Natural killer cell (primary cell): Measurements from ENCODE around the gene LRIT3. TPM values are rescaled to one million over a fixed set of nuclear protein-coding genes. Genes with fewer than 3 reads are reported as not detected.

Experiments used
- ATAC-seq, 3 donors: fragments of 150-1000 bp in 2 of 3; fragments of 200-7000 bp in 1 of 3; cut with Tn5 transposase; 1 replicate in 1 of 3; 2 replicates in 2 of 3; pipeline ENCODE4 v1.10.0; 2021; ENCODE audit warnings: mild to moderate bottlenecking in 2 of 3, moderate library complexity in 2 of 3
- DNase-seq, 2 donors: peaks; one replicate each; pipeline versions ENCODE4 v3.0.0 to v3.0.0-alpha.2; 2013 to 2021; ENCODE audit warnings: mixed read lengths in 1 of 2
- H3K27ac ChIP-seq: one replicate; pipeline ENCODE4 v1.5.1; 2013; ENCODE audit warnings: mild to moderate bottlenecking, low read length
- H3K27me3 ChIP-seq: one replicate; pipeline ENCODE4 v1.6.1; 2013; ENCODE audit warnings: low read length; ENCODE audit not compliant: control insufficient read depth, insufficient read depth
- H3K36me3 ChIP-seq: one replicate; pipeline ENCODE4 v1.6.1; 2013; ENCODE audit warnings: low read length; ENCODE audit not compliant: control insufficient read depth, insufficient read depth
- H3K4me1 ChIP-seq: one replicate; pipeline ENCODE4 v1.6.1; 2013; ENCODE audit warnings: low read length; ENCODE audit not compliant: control insufficient read depth, insufficient read depth
- H3K4me3 ChIP-seq: one replicate; pipeline ENCODE4 v1.5.1; 2013; ENCODE audit warnings: low read length
- H3K9me3 ChIP-seq: one replicate; pipeline ENCODE4 v1.6.1; 2013; ENCODE audit warnings: low read length; ENCODE audit not compliant: control insufficient read depth, insufficient read depth
- H3K27ac Mint-ChIP-seq, 2 donors: one replicate each; pipeline ENCODE4 v1.8.0; 2022; ENCODE audit warnings: mild to moderate bottlenecking in 2 of 2, mixed read lengths in 2 of 2, moderate library complexity in 1 of 2
- H3K27me3 Mint-ChIP-seq, 2 donors: one replicate each; pipeline ENCODE4 v1.8.0; 2022; ENCODE audit warnings: low read depth in 2 of 2, mixed read lengths in 2 of 2
- H3K36me3 Mint-ChIP-seq: one replicate; pipeline ENCODE4 v1.8.0; 2022; ENCODE audit warnings: mixed read lengths
- H3K4me1 Mint-ChIP-seq, 2 donors: one replicate each; pipeline ENCODE4 v1.8.0; 2022; ENCODE audit warnings: mixed read lengths in 2 of 2
- H3K4me3 Mint-ChIP-seq: one replicate; pipeline ENCODE4 v1.8.0; 2022; ENCODE audit warnings: mild to moderate bottlenecking, moderate library complexity, mixed read lengths
- H3K9me3 Mint-ChIP-seq, 2 donors: one replicate each; pipeline ENCODE4 v1.8.0; 2022; ENCODE audit warnings: mixed read lengths in 2 of 2
- CTCF ChIP-seq: fragments of 200-600 bp; IDR thresholded peaks from one replicate; pipeline ENCODE4 v1.8.0; 2022; ENCODE audit warnings: antibody characterized with exemption
- whole genome bisulfite sequencing: methylation state at CpG from one replicate; pipeline ENCODE4 v1.1.7; 2013; ENCODE audit warnings: missing lambda C conversion rate; ENCODE audit not compliant: insufficient coverage; 5-methylcytosine and 5-hydroxymethylcytosine counted together
- intact Hi-C: fragments of 100-400 bp; cut with micrococcal nuclease; formaldehyde crosslinking; loops from one replicate; pipeline ENCODE4 v1.14.2; 2022
- total RNA-seq, 4 donors: library from RNA; stranded (reverse); fragments of 120-200 nt in 1 of 4; gene quantifications; one replicate each; pipeline versions ENCODE4 v1.2.3 to v1.2.4, GENCODE V29; 2013 to 2022

The LRIT3 gene
- total RNA-seq, 3 donors from 2014 or later (not counting 1 experiment from before 2014, with no cell fraction given) = 0.10 to 0.12 TPM; not detected in 1

- H3K36me3 ChIP-seq = no peaks in the 10 kb centered on the region
- no peaks in the 10 kb centered on the region for H3K9me3 ChIP-seq
- H3K4me3 Mint-ChIP-seq = no peak overlapping the region
- no peak for DNase-seq
- H3K4me3 ChIP-seq = no peak overlapping the region
- no peak for TF ChIP-seq CTCF
- peaks cover 6% of the 10 kb centered on the region for H3K27me3 ChIP-seq
- no peaks in the 10 kb centered on the region for H3K4me1 ChIP-seq
- no peaks in the 10 kb centered on the region for H3K36me3 Mint-ChIP-seq
- H3K27ac Mint-ChIP-seq = no peak overlapping the region
- H3K27me3 Mint-ChIP-seq = peaks cover 13 to 35% of the 10 kb centered on the region in 2 donors
- no peaks in the 10 kb centered on the region for H3K4me1 Mint-ChIP-seq
- ATAC-seq = no peak
- intact Hi-C loops = no loop called here
- H3K9me3 Mint-ChIP-seq = no peaks in the 10 kb centered on the region
- 93% methylated on average over 3 of the region's 3 CpGs for WGBS
- H3K27ac ChIP-seq = no peak overlapping the region
Measured at GRCh38 chr4:109914322-109914721, 66.4 kb downstream of the LRIT3 start.

GRCh38 chr4:109915385-109916026, 67.6 kb downstream of the LRIT3 start:
- Mint-ChIP-seq H3K27me3 (peaks cover 15 to 31% of the 10 kb centered on the region in 2 donors), H3K27ac (no peak overlapping the region), H3K9me3 (no peaks in the 10 kb centered on the region), H3K36me3 (no peaks in the 10 kb centered on the region), H3K4me1 (no peaks in the 10 kb centered on the region), H3K4me3 (no peak overlapping the region)
- Histone ChIP-seq H3K27me3 (peaks cover 6% of the 10 kb centered on the region), H3K27ac (no peak overlapping the region), H3K36me3 (no peaks in the 10 kb centered on the region), H3K4me3 (no peak overlapping the region), H3K9me3 (no peaks in the 10 kb centered on the region), H3K4me1 (no peaks in the 10 kb centered on the region)
- no peak for DNase-seq
- WGBS = 90% methylated on average over 8 of the region's 8 CpGs
- TF ChIP-seq CTCF = no peak
- intact Hi-C loops = no loop called here
- no peak for ATAC-seq

- no peak for TF ChIP-seq CTCF
- Mint-ChIP-seq H3K27ac (no peak overlapping the region), H3K36me3 (no peaks in the 10 kb centered on the region), H3K9me3 (no peaks in the 10 kb centered on the region), H3K4me3 (no peak overlapping the region), H3K27me3 (peaks cover 15 to 31% of the 10 kb centered on the region in 2 donors), H3K4me1 (no peaks in the 10 kb centered on the region)
- intact Hi-C loops = no loop called here
- peaks cover 6% of the 10 kb centered on the region for H3K27me3 ChIP-seq
- H3K4me1 ChIP-seq = no peaks in the 10 kb centered on the region
- ATAC-seq = no peak
- 77% methylated on average over 3 of the region's 4 CpGs for WGBS
- DNase-seq = no peak
- H3K4me3 ChIP-seq = no peak overlapping the region
- no peaks in the 10 kb centered on the region for H3K36me3 ChIP-seq
- H3K9me3 ChIP-seq = no peaks in the 10 kb centered on the region
- no peak overlapping the region for H3K27ac ChIP-seq
Measured at GRCh38 chr4:109916027-109916409, 68.1 kb downstream of the LRIT3 start.

- Histone ChIP-seq H3K27ac (no peak overlapping the region), H3K36me3 (no peaks in the 10 kb centered on the region), H3K4me1 (no peaks in the 10 kb centered on the region), H3K27me3 (no peaks in the 10 kb centered on the region), H3K4me3 (no peak overlapping the region), H3K9me3 (no peaks in the 10 kb centered on the region)
- H3K27ac Mint-ChIP-seq = no peak overlapping the region
- WGBS = 60% methylated on average over 1 of the region's 1 CpG
- TF ChIP-seq CTCF = no peak
- peaks cover 0 to 8% of the 10 kb centered on the region in 2 donors for H3K4me1 Mint-ChIP-seq
- DNase-seq (no peak), ATAC-seq (no peak)
- intact Hi-C loops = no loop called here
- H3K9me3 Mint-ChIP-seq = no peaks in the 10 kb centered on the region
- H3K27me3 Mint-ChIP-seq = peaks cover 0 to 5% of the 10 kb centered on the region in 2 donors
- no peak overlapping the region for H3K4me3 Mint-ChIP-seq
- H3K36me3 Mint-ChIP-seq = no peaks in the 10 kb centered on the region
Measured at GRCh38 chr4:109921384-109921808, 73.5 kb downstream of the LRIT3 start.
